RPMI8226 (cell line): ENCODE results near the gene SETBP1.
A peak's percentile ranks its signal among the peaks of the same experiment; 100 is the strongest.
"Not testable (repeated sequence)": the region's sequence is repeated elsewhere in the genome, so short reads cannot be mapped to it uniquely, and the experiment has no call there.

Experiments used
- DNase-seq: peaks from one replicate; pipeline ENCODE4 v3.0.0-alpha.2; 2015

Gene SETBP1

DNA sequence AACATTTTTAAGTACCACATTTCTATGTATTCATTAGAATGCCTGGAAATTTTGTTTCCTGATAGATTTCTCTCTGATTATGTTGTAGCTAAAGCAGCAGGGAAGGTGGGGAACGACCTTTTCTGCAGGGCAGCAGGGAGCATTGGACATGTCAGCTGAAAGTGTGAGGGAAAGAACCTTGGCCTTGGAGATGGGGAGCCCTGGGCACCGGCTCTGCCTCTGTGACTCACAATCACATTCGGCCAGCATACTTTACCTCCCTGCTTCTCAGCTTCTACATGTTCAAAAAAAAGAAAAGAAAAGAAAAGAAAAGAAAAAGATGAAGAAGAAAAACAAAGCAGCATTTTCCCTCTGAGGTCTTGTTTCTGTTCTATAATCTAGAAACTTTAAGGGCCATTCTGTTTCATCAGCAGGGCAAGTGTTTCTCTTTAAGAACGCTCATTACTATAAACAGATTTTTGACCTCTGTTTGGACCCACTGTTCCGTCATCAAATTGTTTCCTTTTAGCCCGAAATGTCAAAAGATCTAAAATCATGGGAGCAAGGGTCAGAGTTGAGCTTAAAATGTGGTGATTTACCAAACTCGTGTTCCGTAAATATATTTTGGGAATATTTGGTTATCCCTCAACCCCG is 27.9 kb downstream of the SETBP1 start:
- DNase-seq: no peak

DNA sequence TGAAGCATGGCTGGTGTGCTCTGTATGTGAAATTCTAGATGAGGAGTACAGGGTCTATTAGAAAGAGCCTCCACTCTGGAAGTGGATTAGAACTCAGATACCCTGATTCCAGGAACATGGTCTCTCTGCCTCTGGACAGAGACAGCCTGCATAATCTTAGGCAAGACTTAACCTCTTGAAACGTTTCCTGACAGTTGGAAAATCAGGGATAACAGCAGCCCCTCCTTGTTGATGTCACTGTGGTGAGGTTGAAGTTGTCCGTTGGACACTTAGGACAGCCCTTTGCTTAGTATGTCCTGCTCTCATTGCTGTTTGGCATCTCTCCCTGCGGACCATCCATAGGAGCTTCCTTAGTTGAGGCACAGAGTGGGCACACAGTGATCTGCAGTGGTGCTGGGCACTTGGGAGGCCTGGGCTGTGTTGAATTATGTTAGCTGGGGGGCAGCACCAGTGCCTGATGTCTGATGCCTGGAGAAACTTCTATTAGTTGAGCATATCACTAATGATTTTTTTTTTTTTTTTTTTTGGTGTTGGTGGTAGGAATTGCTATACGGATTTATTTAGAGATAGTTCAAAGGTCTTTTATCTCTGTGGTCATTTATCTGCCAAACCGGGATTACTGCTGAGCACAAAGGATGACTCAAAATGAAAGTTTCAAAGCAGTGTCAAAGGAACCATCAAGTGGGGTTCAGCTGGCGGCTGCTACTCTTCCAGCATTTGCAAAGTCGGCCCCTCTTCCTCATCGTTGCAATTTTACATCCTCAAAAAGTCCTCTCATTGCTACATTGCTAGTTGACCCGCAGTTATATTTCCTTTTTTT is 28.8 kb downstream of the SETBP1 start:
- peak; percentile 74 for DNase-seq

DNA sequence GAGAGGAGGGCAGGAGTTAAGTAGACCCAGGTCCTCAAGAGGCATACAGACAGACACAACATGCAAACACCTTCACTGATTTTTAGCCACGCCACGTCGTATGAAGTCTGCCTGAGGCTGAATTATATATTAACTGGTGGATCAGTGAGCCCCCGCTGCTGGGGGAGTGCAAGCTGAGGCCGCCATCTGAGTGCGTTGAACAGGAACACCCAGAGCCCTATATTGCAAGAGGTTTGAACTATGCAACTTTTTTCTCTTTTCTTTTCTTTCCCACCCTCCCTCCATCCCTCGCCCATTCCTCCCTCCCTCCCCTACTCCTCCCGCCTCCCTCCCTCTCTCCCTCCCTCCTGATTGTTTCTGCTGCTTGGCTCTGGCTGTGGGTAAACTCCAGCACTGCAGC is 30.2 kb downstream of the SETBP1 start:
- DNase-seq: no peak

DNA sequence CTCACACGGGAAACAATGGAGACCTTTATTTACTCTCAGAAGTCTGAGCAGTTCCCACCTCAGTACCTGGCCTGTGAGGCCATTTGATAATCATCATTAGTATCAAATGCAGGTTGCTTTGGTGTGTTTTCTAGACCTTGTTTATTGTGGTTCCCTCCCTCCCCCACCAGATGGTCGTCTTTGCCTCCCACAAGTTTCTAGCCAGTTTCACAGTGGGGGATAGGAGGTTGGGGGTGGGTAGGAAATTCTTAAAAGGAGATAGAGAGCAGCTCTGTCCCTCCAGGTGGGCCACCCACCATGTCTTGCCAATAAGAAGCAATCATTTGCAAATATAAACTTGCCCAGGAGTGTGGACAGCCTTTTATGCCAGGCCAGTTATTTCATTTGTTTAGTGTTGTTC is 31.3 kb downstream of the SETBP1 start:
- no peak for DNase-seq

DNA sequence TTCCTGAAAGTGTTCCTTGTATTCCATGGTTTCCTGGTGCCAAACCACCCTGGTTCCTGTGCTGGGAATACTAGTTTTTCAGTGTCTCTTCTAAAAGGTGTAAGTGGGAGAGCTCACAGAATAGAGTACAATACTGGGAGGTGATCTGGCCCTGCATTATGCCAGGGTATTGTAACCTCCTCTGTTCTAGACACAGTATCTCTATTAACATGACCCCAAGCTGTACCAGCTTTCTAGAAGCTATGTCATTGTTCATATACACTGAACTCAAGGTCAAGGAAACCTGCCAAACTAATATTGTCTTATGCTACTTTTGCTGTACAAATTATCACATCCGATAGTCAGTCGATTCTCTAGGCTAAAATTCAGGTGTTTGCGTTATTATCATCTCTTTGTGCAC is 32.7 kb downstream of the SETBP1 start:
- no peak for DNase-seq

DNA sequence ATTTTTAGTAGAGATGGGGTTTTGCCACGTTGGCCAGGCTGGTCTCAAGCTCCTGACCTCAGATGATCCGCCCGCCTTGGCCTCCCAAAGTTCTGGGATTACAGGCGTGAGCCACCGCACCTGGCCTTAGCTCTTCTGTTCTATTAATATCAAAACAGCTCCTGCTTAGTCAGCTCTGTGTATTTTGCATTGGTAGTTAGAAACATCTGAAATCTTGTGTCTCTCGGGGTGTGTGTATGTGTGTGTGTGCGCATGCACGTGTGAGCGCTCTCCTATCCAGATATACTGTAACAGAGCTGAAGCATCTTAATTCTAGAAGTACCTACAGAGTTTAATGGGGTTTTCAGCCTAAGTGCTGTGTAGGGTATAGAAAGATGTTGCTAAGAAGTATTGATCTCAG is 33.7 kb downstream of the SETBP1 start:
- DNase-seq: peak; percentile 76

DNA sequence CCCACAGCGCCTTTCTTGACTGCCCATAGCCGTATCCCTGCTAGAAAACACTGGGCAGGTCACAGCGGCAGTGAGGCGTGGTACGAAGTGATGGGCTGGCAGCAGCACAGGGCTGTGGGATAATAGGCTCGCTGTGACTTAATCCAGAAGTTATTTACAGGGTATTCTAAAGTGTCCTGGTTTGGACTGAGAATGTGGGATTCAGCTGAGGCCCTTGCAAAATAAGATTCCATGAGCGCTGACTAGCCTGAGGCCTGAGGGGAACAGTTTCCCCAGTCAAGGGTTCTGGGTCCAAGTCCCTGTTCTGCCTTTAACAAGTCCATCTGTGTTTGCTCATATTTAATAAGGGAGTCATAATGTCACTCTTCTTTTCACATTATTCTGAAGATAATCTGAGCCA is 34.6 kb downstream of the SETBP1 start:
- no peak for DNase-seq

DNA sequence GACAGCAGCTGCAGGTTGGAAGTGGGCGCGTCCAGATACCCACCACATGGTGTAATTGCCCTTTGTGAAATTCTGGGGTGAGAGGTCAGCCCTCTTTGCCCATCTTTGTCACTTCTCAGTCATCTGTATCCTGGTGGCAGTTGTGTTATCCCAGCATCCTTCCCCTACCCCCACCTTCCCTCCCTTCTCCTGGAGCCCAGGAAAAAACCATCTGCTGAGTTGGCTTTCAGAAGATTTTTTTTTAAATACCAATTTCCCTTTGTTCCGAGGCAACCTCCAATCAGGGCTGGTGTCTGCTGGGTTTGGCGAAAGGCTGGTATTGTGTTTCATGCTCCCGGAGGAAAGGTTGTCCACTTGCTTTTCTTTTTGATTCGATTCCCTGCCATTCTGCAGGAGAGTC is 35.2 kb downstream of the SETBP1 start:
- DNase-seq: no peak

DNA sequence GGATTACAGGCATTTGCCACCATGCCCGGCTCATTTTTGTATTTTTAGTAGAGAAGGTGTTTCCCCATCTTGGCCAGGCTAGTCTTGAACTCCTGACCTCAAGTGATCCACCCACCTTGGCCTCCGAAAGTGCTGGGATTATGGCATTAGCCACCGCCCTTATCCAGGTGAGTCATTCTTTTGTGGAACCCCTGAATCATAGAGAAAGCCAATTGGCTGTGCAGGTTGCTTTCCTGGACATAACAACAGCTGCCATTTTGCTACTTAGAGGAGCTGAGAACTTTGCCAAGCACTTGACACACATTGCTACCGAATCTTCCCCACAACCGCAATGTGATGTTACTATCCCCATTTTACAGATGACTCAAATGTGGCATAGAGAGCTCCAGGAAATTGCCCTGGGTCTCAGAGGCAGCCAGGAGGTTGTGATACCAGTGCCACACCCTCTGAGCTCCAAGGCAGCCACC is 36.0 kb downstream of the SETBP1 start:
- peak; percentile 35 for DNase-seq

DNA sequence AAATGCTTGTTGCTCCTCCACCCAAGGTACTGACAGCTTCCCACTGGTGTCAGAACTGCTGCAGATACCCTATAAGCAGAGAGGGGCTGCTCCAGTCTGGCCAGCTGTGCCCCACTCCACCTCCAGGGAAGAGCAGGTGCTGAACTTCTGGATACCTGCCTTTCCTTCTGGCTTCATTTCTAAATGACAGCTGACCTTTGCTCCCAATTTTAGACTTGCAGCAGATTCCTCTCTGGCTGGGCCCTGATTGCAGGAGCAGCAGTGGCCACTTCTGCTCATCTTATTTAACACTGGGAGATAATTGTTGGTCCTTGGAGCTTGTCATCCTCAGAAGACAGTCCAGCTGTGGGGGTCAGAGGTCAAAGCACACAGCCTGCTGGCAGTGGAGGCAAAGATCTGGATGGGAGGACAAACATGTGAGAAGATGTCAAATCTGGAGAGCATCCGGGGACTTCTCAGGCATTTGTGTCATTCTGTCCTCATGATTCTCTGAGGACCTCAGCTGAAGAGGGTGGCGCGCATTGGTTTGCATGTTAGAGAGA is 38.9 kb downstream of the SETBP1 start:
- no peak for DNase-seq

DNA sequence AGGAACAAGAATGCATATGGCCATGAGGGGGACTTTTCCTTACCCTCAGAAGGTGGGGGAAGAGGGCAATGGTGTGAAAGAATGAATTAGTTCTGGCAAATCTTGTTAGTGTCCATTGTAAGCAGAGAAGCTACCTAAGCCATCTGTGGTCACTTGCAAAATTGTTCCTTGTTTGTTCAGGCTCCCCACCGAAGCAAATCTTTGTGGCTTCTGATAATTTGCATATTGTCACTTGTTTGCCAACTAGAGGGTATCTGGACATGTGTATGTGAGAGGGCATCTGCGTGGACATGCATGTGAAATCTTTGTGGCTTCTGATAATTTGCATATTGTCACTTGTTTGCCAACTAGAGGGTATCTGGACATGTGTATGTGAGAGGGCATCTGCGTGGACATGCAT is 41.1 kb downstream of the SETBP1 start:
- DNase-seq: not testable (repeated sequence)

DNA sequence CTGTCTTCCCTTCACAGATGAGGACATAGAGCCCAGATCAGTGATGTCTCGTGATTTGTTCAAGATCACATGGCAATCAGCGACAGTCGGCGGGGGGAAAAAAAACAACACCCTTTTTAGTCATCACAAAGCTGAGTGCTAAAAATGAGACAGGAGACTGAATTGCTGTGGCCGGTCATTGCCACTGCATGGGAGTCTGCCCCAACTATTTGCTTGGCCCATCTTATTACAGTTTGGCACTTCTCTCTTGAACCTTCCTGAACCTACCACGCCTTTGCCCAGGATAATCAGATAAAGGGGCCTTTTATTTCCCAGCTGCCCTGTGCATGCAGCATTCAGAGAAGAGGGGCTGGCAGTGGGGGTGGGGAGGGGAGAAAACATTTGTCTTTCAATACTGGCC is 42.7 kb downstream of the SETBP1 start:
- DNase-seq: no peak

DNA sequence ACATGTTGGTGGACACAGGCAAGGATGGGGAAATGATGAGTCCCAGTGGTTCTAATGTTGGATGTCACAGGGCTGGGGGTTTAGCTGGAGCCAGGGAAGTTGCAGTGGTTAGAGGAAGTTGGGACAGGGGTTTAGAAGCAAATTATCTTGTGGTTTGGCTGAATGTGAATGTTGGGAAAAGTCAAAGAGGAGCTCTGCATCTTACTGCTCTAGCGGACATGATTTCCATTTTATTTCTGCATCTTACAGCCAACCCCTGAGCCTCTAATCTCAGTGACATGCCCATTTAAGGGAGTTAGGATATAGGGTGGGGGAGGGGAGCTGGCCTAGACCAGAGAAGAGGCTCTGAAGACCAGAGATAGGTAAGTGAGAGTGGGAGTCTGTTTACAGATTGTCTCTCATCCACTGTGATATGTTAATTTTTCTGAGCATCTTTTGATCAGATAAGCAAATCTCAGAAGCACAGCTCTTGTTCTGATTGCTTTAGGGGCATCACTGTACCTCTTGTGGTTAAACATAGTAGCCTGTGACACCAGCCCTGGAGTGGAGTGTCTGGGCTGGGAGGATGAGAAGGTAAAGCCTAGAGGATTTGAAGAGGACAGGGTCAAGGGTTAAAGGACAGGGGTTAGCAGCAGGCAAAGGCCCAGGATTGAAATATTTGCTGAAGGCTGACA is 43.6 kb downstream of the SETBP1 start:
- no peak for DNase-seq

DNA sequence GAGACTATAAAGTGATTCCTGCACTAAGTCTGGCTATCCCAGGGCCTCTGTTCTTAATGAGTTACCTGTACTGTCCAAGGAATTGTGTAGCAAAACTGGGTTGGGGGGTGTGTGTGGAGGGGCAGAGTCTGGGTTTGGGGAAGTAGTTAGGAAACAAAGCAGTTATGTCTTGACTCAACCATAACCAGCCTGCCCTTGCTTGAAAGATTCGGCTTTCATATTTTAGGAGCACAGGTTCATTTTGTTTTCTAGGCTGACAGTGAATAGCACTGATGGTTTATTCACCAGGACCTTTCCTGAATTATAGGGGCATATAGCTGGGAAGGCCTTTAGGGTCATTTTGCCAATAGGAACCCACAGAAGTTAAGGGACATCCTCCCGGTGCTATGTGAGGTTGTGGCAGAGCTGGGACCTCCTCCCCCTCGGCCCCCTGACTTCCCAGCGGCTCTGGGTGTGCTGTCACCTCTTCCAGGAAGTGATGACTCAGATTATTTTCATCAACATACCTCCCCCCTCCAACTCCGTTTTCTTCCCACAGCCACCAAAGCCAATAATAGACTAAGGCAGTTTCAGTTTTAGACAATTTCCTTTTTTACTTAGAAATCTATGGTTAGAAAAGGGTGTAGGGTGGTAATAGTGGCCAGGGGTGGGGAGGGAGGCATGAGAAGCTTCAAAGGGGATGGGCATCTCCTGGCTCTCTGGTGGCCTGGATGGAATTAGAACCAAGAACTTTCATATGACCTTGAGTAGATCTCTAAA is 44.8 kb downstream of the SETBP1 start:
- DNase-seq: peak; percentile 88

DNA sequence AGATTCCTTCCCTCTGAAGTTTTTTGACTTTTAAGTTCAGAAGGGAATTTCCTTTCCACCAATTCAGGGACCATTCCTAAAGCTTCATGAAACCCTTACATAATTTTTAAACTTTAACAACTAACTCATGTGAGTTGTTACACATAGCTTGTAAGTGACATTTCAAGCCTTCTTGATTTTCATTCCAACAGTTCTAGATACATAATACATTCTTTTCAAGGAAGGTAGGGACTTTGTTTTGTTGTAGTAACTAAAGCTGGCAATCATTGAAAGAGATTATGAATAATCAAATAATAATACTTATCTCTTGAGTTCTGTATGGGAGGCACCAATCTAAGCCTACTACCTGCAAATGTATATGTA is 45.4 kb downstream of the SETBP1 start:
- no peak for DNase-seq

DNA sequence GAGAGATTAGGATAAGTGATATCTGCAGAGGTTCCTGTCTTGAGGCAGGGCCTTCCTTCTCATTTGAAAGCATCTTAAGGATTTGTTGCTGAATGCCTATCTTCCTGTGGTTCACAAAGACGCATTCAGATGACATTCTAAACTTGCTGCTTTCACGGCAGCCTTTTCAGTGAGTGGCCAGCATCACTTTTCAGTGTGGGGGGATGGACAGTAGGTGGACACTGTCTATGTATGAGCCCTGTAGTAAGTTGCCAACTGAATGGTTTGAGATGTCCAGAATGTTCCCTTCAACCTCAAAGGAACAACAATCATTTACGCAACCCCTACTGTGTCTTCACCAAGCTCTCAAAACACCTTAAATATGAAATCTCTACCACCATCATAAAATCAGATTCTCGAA is 46.6 kb downstream of the SETBP1 start:
- DNase-seq: no peak

DNA sequence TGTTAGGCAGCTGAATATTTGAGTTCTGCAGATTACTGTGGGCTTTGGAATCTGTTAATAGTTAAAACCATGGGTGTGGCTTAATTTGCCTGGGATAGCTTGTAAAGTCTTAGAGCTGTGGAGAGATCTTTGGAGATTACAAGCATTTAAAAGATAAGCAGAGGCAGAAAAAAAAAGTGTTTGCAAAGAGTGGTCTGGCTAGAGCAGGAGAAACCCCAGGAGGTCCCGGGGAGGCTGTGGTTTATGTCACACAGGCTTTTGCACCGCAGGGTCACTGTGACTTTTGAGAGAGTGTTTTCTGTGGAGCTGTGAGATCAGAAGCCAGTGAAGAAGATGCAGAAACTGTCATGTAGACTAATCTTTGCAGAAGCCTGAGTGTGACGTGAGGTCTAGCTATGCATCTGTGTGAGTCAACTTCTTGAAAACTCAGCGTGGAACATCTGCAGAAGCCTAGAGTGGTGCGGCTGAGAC is 49.0 kb downstream of the SETBP1 start:
- DNase-seq: no peak

DNA sequence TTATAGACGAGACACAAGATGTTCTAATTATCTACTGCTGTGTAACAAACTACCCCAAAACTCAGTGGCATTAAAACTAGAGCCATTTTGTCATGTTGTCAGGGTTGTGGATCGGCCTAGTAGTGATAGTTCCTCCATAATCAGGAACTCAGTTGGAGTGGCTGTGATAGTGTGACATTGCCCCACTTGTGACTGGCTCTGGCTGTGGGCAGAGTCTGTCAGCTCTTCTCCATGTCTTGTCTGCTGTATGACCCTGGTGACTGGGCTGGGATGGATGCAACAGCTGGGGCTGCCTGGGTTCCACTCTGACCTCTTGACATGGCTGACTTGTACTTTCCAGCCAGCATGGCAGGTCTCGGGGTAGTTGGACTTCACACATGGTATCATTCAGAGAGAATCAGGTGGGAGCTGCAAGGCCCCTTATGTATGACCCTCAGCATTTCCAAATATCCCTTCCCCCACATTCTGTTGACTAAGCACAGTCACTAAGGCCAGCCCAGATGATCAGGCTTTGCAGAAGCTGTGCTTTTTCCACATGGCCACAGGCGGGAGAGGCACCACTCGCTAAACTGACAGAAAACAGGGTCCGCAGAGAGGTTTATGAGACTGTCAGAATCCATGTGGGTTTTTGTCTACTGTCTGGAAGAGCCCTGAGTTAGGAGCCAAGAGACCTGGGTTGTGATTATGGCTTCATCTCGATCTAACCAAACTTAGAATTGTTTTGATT is 50.3 kb downstream of the SETBP1 start:
- no peak for DNase-seq

DNA sequence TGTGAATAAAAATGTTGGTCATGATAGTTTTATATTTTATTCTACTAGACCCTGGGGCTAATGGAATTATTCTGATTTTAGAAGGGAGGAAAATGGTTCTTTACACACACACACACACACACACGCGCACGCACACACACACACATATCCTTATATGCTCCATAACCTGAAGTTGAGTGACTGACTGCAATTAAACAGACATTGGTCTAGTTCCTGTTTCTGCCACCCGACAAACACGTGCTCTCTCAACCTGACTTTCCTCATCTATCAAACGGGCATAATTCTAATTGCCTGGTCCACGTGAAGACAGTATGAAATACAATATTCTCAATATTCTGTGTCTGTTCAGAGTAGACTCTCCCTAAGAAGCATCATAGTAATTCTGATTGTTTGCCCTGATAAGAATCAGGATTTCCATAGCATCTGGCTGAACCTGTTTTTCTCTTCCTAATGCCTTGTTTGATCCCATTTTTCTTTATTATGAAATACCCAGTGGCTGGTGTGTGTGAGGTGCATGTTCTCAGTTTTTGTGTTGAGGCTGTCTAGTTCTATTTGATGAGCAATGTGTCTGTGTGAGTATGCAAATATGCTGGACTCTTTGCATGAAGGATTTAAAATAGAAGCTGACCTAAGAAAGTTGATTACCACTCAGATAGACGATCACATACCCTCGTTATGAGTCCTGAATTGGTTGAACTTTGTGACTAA is 51.0 kb downstream of the SETBP1 start:
- DNase-seq: no peak

DNA sequence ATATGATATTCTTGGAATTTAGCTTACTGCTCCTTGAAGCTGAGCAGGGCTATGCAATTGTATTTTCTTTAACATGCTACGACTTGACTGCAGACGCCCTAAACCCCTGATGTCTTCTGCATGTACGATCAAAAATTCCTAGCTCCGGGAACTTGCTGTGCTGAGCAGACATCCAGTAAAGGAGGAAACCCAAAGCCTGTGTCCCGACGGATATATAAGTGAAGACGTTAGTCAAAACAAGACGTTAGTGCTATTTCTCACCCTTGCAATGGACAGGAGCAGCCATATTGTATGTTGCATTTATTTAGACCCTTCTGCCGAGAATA is 51.5 kb downstream of the SETBP1 start:
- DNase-seq: no peak

DNA sequence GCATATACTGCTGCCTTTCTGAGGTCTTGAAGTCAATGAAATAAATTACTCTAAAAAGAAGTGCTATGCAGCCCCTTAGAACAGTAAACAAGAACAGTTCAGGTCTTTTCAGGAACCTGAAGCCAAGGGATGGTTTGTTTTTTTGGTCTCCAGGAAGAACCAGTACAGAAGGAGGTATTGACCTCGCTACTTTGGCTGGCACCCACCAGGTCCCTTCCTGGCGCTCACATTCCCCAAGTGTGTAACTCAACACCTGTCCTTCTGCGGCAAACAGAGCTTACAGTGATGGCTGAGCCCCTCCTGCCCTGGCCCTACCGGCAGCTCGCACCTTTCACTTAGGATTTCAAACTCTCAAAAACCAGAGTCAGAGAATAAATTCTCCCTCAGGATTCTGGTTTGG is 51.9 kb downstream of the SETBP1 start:
- no peak for DNase-seq
